Right lobe of liver (tissue), 6 donors: ENCODE data around the gene SSH2. TPM values are rescaled to one million over a fixed set of nuclear protein-coding genes. Genes with fewer than 3 reads are reported as not detected.

ENCODE experiments used
- ATAC-seq, 4 donors: fragments of 200-7000 bp; cut with Tn5 transposase; one replicate each; pipeline ENCODE4 v1.9.1; 2020; ENCODE audit warnings: mild to moderate bottlenecking in 4 of 4, moderate library complexity in 4 of 4
- DNase-seq, 3 donors: peaks; one replicate each; pipeline ENCODE4 v3.0.0-alpha.2; 2020
- H3K27ac ChIP-seq, 3 donors: fragments of 200-600 bp; one replicate each; pipeline ENCODE4 v1.8.0; 2022
- H3K27me3 ChIP-seq, 2 donors: fragments of 200-600 bp; one replicate each; pipeline ENCODE4 v1.8.0; 2022
- H3K36me3 ChIP-seq, 4 donors: fragments of 200-600 bp; sonication (generic) in 1 of 4; one replicate each; pipeline versions ENCODE4 v1.5.1 to v1.8.0; 2017 to 2022; ENCODE audit warnings: control low read depth in 1 of 4
- H3K4me1 ChIP-seq, 4 donors: fragments of 200-600 bp; sonication (generic) in 1 of 4; one replicate each; pipeline versions ENCODE4 v1.5.1 to v1.8.0; 2017 to 2022; ENCODE audit warnings: control low read depth in 1 of 4
- H3K4me3 ChIP-seq, 3 donors: fragments of 200-600 bp; one replicate each; pipeline ENCODE4 v1.8.0; 2022
- H3K9me3 ChIP-seq, 4 donors: fragments of 200-600 bp; sonication (generic) in 1 of 4; one replicate each; pipeline versions ENCODE4 v1.5.1 to v1.8.0; 2017 to 2022; ENCODE audit warnings: control low read depth in 1 of 4
- POLR2A ChIP-seq: fragments of 450-650 bp; IDR thresholded peaks from one replicate; pipeline ENCODE4 v1.6.1; 2017; ENCODE audit warnings: antibody characterized with exemption, mild to moderate bottlenecking
- WGBS: methylation state at CpG from one replicate; pipeline ENCODE4 v1.1.6; 2018; ENCODE audit warnings: low coverage, low lambda C conversion rate; ENCODE audit not compliant: insufficient coverage; ENCODE audit errors: missing lambda C conversion rate; 5-methylcytosine and 5-hydroxymethylcytosine counted together
- intact Hi-C, 2 donors: fragments of 100-400 bp; cut with DNase I; formaldehyde crosslinking; loops; one replicate each; pipeline versions ENCODE4 v1.11.2 to v1.14.1; 2022
- total RNA-seq, 6 experiments: library from RNA; depleted of rRNA in 2 of 6; stranded (reverse); fragments of >200 nt in 2 of 6; fragmentation: NEBNext Ultra II Directional in 3 of 6; extraction: Animal tissue kit (Norgen Biotek cat#: 25700) in 3 of 6; gene quantifications; one replicate each; pipeline versions ENCODE4 v1.1.0 to v1.2.4, GENCODE V29; 2016 to 2023
- TF ChIP-seq, protein P1 (sequence below), 4 donors: fragments of 200-600 bp in 3 of 4; fragments of 450-650 bp in 1 of 4; IDR thresholded peaks; one replicate each; pipeline versions ENCODE4 v1.5.1 to v1.8.0; 2016 to 2022; ENCODE audit warnings: antibody characterized with exemption in 4 of 4, mild to moderate bottlenecking in 2 of 4
- donor health status: DM: no; HTN: yes; CAD: no.
- donor health status: DM: no; HTN: no; CAD: no.
- donor health status: DM: no; HTN: no; CAD: no.
- donor health status: DM: no; HTN: yes; CAD: no.
- donor health status: DM: no; HTN: yes; CAD: no.

The SSH2 gene
- total RNA-seq, 6 experiments from 2014 or later: 8.0 to 12.7 (median 10.5) TPM

- no peak for TF ChIP-seq POLR2A
- TF ChIP-seq, protein P1, sequence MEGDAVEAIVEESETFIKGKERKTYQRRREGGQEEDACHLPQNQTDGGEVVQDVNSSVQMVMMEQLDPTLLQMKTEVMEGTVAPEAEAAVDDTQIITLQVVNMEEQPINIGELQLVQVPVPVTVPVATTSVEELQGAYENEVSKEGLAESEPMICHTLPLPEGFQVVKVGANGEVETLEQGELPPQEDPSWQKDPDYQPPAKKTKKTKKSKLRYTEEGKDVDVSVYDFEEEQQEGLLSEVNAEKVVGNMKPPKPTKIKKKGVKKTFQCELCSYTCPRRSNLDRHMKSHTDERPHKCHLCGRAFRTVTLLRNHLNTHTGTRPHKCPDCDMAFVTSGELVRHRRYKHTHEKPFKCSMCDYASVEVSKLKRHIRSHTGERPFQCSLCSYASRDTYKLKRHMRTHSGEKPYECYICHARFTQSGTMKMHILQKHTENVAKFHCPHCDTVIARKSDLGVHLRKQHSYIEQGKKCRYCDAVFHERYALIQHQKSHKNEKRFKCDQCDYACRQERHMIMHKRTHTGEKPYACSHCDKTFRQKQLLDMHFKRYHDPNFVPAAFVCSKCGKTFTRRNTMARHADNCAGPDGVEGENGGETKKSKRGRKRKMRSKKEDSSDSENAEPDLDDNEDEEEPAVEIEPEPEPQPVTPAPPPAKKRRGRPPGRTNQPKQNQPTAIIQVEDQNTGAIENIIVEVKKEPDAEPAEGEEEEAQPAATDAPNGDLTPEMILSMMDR (IDR thresholded peaks at IDR 0.05): peak; percentile 88 to 94 (median 92)
- peak; percentile 82 to 86 (median 84) for DNase-seq
- H3K4me3 ChIP-seq: peak overlapping the region in 2 of 3 donors; percentile 2 to 16
- intact Hi-C loops: no loop called here
- no peaks in the 10 kb centered on the region for H3K36me3 ChIP-seq
- peak; percentile 70 to 76 (median 74) for ATAC-seq
- 9% methylated on average over 19 of the region's 25 CpGs for WGBS
- H3K4me1 ChIP-seq: peaks cover 0 to 35% (median 16%) of the 10 kb centered on the region in 4 donors
- no peaks in the 10 kb centered on the region for H3K27me3 ChIP-seq
- H3K9me3 ChIP-seq: no peaks in the 10 kb centered on the region
- no peak overlapping the region for H3K27ac ChIP-seq
Observed at GRCh38 chr17:29591737-29592608, 338.1 kb downstream of the SSH2 start.

GRCh38 chr17:29591146-29591736 is 338.8 kb downstream of the SSH2 start:
- H3K36me3 ChIP-seq: no peaks in the 10 kb centered on the region
- TF ChIP-seq, protein P1 (IDR thresholded peaks at IDR 0.05): no peak
- no peak for TF ChIP-seq POLR2A
- intact Hi-C loops: no loop called here
- H3K9me3 ChIP-seq: no peaks in the 10 kb centered on the region
- peak in 1 of 3 donors; percentile 58 for DNase-seq
- 4% methylated on average over 9 of the region's 31 CpGs for WGBS
- peak in 1 of 4 donors; percentile 2 for ATAC-seq
- no peaks in the 10 kb centered on the region for H3K27me3 ChIP-seq
- peak overlapping the region in 2 of 3 donors; percentile 2 to 16 for H3K4me3 ChIP-seq
- no peak overlapping the region for H3K27ac ChIP-seq
- H3K4me1 ChIP-seq: peaks cover 0 to 35% (median 16%) of the 10 kb centered on the region in 4 donors

DNA sequence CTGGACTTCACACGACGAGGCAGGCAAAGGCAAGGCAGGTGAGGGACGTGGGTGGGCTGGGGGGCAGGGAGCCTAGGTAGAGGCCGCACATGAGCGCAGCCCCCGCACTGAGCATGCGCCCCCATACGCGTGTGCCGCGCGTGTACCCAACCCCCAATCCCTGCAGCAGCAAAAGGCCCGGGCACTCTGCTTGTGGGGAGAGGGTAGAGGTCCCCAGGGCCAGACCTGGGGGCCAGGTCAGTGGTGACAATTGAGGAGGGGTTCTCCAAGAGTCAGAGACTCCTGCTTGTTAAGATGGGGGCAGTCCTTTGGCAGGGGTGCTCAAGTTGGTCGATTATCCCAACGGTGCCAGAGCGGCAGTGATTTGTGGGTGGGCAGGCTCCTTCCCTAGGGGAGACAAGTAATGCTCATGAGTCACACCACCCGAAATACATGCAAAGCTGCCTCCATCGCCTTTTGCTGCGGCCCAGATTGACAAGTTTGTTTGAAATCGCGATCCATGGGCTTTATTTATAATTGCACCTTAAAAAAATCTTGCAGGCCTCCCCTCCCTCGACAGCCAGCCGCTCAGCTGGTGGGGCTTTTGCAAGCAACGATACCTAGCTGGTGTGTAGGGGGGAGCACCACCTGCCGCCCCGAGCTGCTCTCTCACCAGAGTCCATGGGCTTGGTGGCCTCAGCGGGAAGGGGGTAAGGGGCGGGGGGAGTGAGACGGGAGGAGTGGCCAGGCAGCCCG is 339.4 kb downstream of the SSH2 start:
- DNase-seq (peak in 1 of 3 donors; percentile 46), ATAC-seq (no peak)
- no peak for TF ChIP-seq POLR2A
- TF ChIP-seq, protein P1 (IDR thresholded peaks at IDR 0.05): no peak
- H3K4me3 ChIP-seq: no peak overlapping the region
- intact Hi-C loops: no loop called here
- no peaks in the 10 kb centered on the region for H3K27me3 ChIP-seq
- no peak overlapping the region for H3K27ac ChIP-seq
- no peaks in the 10 kb centered on the region for H3K36me3 ChIP-seq
- WGBS: 49% methylated on average over 17 of the region's 30 CpGs
- no peaks in the 10 kb centered on the region for H3K9me3 ChIP-seq
- peaks cover 0 to 35% (median 16%) of the 10 kb centered on the region in 4 donors for H3K4me1 ChIP-seq

DNA sequence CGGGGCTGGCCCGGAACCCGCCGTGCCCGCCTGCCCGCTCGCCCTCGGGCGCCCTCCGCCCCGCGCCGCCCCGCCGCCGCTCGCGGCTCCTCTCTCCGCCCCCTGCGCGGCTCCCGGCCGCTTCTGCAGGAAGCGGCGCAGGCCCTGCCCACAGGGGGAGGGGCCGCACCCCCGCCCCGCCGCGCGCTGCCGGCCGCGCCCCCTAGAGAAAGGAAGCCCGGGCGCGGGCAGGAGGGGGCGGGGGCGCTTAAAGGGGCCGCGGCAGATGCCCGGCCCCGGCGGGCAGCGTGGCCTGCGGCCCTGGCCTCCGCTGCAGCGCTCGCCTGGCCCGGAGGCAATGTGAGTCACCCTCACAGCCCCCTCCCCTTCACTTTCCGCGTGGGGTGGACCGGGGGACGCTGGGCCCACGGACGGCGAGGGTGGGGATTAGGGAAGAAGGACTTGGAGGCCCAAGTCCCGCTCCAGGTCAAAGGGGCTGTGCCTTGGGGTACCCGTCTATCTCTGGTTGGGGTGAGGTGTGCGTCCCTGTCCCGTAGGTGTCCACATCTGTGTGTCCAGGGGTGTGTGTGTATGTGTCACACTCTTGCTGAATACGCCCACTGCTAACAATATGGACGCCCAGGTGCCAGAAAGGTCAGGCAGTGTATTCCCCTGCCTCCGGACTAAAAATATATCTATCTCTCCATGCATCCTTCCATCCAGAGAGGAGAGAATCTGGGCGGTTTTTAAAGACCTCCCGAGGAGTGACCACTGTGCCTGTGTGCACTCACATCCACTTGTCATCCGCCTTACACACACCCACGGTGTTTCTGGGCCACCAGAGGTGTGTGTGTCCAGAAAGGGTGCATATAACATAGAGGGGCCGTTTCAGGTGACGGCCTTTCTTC is 340.3 kb downstream of the SSH2 start, which contains the start of gene GIT1:
GIT1 (minus strand) TSS at position 125 of the 887 bp plus-strand sequence. CDS start 270 bp downstream, outside the sequence.
- peaks cover 0 to 35% (median 16%) of the 10 kb centered on the region in 4 donors for H3K4me1 ChIP-seq
- ATAC-seq (peak; percentile 79 to 93 (median 86)), DNase-seq (peak; percentile 89 to 90 (median 90))
- intact Hi-C loops: no loop called here
- H3K9me3 ChIP-seq: no peaks in the 10 kb centered on the region
- TF ChIP-seq, protein P1 (IDR thresholded peaks at IDR 0.05): no peak
- peak; percentile 70 for TF ChIP-seq POLR2A
- WGBS: 23% methylated on average over 13 of the region's 70 CpGs
- peak within 1 kb of the TSS; percentile 66 to 84 (median 73) for H3K4me3 ChIP-seq
- no peaks in the 10 kb centered on the region for H3K36me3 ChIP-seq
- no peaks in the 10 kb centered on the region for H3K27me3 ChIP-seq
- peak within 1 kb of the TSS; percentile 62 to 77 (median 67) for H3K27ac ChIP-seq
